Brain microvascular endothelial cell (primary cell): ENCODE measurements around the gene DET1.

Source experiments
- DNase-seq: peaks from one replicate; pipeline ENCODE4 v3.0.0-alpha.2; 2020
- H3K27ac ChIP-seq: fragments of 250-450 bp; sonication (Bioruptor Pico); 2 replicates; pipeline ENCODE4 v1.5.1; 2020; ENCODE audit warnings: mild to moderate bottlenecking, moderate library complexity
- H3K27me3 ChIP-seq: fragments of 250-450 bp; sonication (Bioruptor Pico); replicated peaks from 2 replicates; pipeline ENCODE4 v1.5.1; 2020; ENCODE audit warnings: mild to moderate bottlenecking
- H3K36me3 ChIP-seq: fragments of 250-450 bp; sonication (Bioruptor Pico); replicated peaks from 2 replicates; pipeline ENCODE4 v1.5.1; 2020; ENCODE audit warnings: mild to moderate bottlenecking
- H3K4me3 ChIP-seq: 2 replicates; pipeline ENCODE4 v1.5.1; 2011; ENCODE audit warnings: low read depth, mild to moderate bottlenecking, control low read depth, low read length, moderate library complexity
- CTCF ChIP-seq: IDR thresholded peaks from 2 replicates; pipeline ENCODE4 v1.5.1; 2011; ENCODE audit warnings: low read depth, mild to moderate bottlenecking, moderate library complexity, low read length, control low read depth, inconsistent platforms; ENCODE audit errors: missing control alignments
- in situ Hi-C: cut with HindIII; loops from 2 replicates; pipeline ENCODE4 v1.10.0; 2017; ENCODE audit warnings: low sequenced_read_pairs, low pct_ligation_motif_present

Gene DET1

DNA sequence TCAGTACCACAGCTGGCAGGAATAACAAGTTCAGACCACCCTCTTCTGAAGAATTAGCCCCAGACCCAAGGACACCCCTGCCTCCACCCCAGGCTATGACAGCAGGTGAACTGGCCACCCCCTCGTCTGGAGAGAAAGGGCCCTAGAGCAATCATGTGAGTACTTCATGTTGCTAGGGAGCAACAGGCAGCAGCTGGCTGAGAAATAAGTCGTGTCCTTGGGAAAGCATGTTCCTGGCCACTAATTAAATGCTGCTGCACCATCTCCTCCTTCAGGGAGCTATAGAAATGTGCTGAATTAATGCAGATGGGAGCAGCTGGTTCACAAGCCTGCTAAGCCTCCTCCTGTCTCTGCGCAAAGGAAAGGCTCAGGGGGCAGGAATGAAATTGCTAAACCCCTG, 47.5 kb downstream of the DET1 start:
- in situ Hi-C loops = no loop called here
- no peak for TF ChIP-seq CTCF
- no peak for DNase-seq

GRCh38 chr15:88497109-88497765, 49.2 kb downstream of the DET1 start:
- Histone ChIP-seq H3K27ac (no peak overlapping the region), H3K36me3 (no peaks in the 10 kb centered on the region), H3K27me3 (no peaks in the 10 kb centered on the region), H3K4me3 (no peak overlapping the region)
- TF ChIP-seq CTCF = no peak
- in situ Hi-C loops = no loop called here
- DNase-seq = no peak

More for the DNA sequence above, 47.5 kb downstream of the DET1 start:
- Histone ChIP-seq H3K36me3 (no peaks in the 10 kb centered on the region), H3K27ac (no peak overlapping the region), H3K27me3 (no peaks in the 10 kb centered on the region), H3K4me3 (no peak overlapping the region)

DNA sequence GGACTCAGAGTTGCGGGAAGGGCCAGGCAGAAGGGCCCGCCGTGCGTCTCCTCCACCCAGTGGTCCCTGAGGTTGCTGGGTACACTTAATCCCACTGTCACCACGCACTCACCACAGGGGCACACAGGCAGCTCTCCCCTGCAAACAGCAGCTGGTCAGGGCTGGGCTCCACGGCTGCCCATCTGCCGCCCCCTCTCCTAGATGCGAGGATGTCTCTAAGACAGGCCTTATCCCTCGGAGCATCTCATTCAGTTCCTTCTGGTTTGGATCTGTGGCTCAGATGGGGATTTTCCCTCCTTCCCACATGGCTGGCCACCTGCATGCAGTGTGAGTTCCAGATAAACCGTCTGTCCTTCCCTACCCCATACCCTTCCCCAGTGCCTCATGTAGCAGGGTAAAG, 52.6 kb downstream of the DET1 start:
- Histone ChIP-seq H3K4me3 (no peak overlapping the region), H3K27me3 (no peaks in the 10 kb centered on the region), H3K36me3 (no peaks in the 10 kb centered on the region), H3K27ac (no peak overlapping the region)
- in situ Hi-C loops = no loop called here
- no peak for TF ChIP-seq CTCF
- no peak for DNase-seq

GRCh38 chr15:88491158-88491557, 55.3 kb downstream of the DET1 start:
- Histone ChIP-seq H3K27me3 (no peaks in the 10 kb centered on the region), H3K36me3 (no peaks in the 10 kb centered on the region), H3K4me3 (no peak overlapping the region), H3K27ac (no peak overlapping the region)
- no peak for DNase-seq
- no peak for TF ChIP-seq CTCF
- in situ Hi-C loops = no loop called here

DNA sequence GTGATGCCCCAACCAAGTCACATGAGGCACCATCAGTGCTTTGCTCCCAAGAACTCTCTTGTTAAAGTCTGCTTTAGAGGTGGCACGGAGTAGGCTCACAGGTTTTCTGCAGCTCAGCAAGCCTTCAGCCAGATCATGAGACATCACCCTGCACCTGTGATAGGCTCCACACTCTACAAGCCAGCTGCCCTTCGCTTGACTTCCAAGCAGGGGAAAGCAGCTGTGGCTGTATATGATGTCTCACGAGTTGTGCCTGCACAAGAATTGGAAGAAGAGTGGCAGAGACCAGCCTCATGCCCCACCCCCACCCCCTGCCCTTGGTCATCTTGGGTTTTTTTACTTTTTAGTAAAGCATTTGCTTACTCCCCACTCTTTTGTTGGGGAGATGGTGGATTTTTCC, 56.4 kb downstream of the DET1 start:
- no peaks in the 10 kb centered on the region for H3K36me3 ChIP-seq
- in situ Hi-C loops = no loop called here
- H3K4me3 ChIP-seq = no peak overlapping the region
- no peak for DNase-seq
- no peak overlapping the region for H3K27ac ChIP-seq
- no peaks in the 10 kb centered on the region for H3K27me3 ChIP-seq
- TF ChIP-seq CTCF = no peak

DNA sequence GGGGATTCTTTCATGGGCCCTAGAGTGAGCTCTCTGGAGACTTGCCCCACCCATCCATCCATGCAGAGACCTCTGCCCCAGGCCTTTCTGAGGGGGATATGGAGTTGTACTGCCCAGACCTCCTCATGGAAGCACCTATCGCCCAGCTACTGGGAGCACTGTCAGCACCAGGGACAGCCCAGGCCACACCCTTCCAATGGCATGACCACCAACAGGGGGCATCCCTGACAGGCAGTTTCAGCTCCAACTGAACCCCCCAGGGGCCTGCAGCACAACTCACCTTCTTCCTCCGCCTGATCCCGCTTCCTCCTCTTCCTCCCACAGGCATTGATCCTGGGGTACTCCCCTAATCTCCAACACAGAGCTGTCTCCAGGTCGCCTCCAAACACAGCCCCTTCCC, 57.2 kb downstream of the DET1 start:
- Histone ChIP-seq H3K4me3 (no peak overlapping the region), H3K27ac (no peak overlapping the region), H3K36me3 (no peaks in the 10 kb centered on the region), H3K27me3 (no peaks in the 10 kb centered on the region)
- TF ChIP-seq CTCF = no peak
- no peak for DNase-seq
- in situ Hi-C loops = no loop called here
